GM18508 (cell line): ENCODE results near the gene EVI2B.
"Not testable (repeated sequence)": the region's sequence is repeated elsewhere in the genome, so short reads cannot be mapped to it uniquely, and the experiment has no call there.

Experiments
- ATAC-seq: cut with Tn5 transposase; IDR thresholded peaks from one replicate; pipeline ENCODE4 v1.9.1; 2021; ENCODE audit warnings: moderate number of reproducible peaks; ENCODE audit not compliant: insufficient read depth, unreplicated experiment

Gene EVI2B

DNA sequence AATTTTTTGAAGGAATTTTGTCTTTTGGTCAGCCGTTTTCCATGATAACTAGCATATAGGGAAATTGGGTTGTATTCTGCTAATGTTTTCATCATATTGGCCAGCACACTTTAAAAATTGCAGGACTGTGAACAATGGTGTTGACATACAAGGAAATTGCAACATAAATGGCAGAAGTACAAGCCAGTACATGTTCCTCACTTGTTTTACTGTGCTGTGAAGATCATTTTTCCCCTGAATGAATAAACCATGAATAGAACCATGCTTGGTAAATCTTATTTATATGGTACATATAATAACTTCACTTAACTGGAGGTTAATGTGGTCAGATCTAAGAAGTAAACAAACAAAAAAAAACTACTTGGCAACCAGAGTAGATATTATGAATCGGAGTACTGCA lies 39.6 kb downstream of the EVI2B start:
- ATAC-seq, result no peak

DNA sequence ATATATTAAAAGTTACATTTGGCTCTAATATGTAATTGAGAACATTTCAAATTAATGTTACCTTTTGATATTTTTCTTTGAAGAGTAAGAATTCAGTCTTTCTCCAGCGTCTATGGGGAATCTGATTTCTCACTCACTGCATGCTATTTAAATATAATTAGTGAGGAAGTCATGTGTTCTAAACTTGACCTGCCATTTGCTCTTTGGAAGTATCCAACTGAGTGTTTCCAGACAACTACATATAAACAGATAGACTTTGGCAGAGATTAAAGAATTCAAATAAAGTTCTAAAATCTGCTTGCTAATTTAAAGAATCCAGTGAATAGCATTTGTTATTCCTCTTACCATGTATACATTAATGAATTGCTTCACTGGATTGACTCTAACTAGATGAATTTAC lies 40.3 kb downstream of the EVI2B start:
- no peak for ATAC-seq

GRCh38 chr17:31272803-31273202 lies 41.1 kb downstream of the EVI2B start:
- ATAC-seq, result no peak

DNA sequence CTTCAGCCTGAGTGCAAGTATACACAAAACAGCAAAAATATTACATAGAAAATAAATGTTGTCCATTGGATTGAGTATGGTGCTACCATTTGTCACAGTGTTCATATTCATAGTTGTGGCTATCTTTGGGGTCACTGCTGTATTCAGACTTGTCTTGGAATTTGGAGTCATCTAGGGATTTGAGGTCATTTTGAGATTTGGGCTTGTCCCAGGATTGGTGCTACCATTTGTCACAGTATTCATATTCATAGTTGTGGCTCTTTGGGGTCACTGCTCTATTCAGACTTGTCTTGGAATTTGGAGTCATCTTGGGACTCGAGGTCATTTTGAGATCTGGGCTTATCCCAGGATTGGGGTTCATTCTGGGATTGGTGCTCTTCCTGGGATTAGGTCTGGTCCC lies 41.6 kb downstream of the EVI2B start:
- no peak for ATAC-seq

DNA sequence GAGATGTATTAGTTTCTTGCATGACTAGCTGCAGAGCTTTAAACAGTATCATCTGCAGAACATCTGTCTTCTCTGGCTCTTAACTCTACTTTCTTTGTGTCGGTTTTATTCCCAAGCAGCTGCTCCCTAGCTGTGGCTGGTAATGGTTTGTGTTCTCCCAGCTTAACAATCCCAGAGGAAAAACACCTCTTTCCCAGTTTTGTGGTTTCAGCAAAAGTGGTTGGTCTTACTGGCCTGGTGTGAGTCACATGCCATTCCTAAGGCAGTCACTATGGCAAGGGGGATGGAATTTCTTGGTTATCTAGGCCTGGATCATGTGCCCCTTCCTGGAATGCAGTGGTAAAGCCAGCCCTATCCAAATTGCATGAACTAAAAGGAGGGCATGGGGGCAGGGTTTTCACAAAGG lies 44.3 kb downstream of the EVI2B start:
- no peak for ATAC-seq

DNA sequence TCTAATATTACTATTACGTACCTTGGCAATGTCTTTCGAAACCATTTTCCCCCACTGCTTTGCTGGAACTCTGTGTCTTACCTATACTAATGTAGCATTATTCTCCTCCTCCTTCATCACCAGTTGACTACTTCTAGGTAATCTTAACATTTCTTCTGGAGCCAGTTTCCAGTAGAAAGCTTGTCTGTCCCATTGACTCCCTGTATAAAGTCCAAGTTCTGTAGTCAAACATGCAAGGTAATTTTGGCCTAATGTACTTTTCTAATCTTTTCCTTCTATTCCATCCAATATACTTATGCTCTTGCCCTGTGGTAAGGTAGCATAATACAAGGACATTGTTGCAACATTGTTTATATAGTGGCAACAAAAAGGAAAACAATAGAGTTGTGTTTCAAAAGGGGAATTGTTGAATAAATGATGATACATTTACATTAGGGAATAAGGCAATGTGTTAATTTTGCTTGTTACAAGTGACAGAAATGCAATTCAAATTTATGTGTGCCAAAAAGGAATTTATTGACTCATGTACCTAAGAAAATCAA lies 44.7 kb downstream of the EVI2B start:
- no peak for ATAC-seq

DNA sequence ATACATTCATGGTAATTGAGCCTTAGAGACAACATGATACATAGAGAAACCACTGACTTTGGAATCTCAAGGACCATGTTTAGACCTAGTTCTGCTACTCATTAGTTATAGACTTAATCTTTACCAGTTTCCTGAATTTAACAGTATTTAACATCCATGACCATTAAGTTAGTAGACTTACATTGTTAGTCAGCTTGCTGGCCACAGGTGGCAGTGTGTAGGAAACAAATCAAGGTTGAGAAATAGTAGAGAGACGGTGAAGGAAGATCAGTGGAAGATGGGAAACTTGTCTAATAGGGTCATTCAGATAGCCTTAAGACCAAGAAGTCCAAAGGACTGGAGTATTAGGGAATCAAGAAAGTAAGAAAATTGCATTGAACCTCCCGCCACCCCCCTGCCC lies 47.8 kb downstream of the EVI2B start:
- ATAC-seq, result no peak

GRCh38 chr17:31262923-31263322 lies 50.9 kb downstream of the EVI2B start:
- ATAC-seq, result not testable (repeated sequence)

DNA sequence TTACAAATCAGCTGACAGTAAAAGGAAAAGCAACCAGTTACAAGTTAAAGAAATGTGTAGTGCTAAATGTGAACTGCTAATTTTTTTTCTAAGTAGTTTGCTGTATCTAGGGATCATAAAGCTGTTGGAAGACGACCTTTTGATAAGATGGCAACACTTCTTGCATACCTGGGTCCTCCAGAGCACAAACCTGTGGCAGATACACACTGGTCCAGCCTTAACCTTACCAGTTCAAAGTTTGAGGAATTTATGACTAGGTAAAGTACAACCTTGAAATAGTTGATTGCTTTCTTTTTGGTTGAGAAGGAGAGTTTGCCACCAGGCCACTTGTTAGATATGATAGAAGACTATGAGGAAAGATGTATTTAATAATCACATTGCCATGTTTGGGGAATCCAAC lies 52.3 kb downstream of the EVI2B start:
- no peak for ATAC-seq

DNA sequence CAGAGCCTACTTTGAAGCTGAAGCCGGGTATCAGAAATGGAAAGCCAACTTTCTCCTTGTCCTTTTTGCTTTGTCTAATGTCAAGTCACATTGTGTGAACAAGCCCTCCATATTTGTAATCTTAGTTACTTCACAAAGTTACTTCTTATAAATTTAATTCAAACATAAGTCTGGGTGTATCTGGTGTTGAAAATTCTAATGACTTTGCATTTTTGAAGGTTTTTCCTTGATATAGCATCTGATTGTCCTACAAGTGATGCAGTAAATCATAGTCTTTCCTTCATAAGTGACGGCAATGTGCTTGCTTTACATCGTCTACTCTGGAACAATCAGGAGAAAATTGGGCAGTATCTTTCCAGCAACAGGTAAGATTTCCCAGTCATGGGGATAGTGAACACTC lies 53.7 kb downstream of the EVI2B start:
- ATAC-seq, result no peak

DNA sequence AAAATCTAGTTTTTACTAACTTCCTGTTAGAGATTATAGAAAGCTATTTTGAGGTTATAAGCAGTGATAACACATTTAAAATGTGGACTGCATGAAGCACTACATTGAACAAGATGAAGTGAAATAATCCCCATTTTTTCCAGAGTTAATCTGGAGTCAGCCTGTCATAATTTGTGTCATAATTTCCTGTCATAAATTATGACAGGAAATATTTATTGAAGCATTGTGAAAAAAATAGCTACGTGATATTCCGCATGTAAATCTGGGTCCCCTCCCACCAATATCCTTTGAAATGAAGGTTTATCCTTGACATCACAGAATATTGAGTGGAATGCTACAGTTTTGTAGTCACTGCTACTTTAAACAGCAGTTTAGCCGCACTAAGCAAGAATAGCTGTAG lies 56.9 kb downstream of the EVI2B start:
- no peak for ATAC-seq

DNA sequence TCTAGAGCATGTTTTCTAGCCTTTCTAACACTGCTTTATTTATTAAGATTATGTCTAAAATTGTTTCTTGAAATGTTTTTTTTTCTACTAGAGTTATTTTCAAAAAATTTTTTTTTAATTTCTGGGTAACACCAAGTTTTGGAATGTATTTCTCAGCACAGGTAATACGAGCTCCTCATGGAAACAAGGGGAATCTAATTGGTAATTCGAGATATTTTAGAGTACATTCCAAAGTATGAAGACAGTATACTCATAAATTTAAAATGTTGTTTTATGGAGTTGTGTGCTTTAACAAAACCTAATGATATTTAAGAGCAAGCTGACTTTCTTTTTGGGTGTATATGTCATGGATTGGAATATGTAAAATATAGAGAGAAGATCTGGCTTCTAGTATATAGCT lies 59.2 kb downstream of the EVI2B start:
- ATAC-seq, result no peak
